ENCODE data around the gene DPEP1.
"Not testable (repeated sequence)": the region's sequence is repeated elsewhere in the genome, so short reads cannot be mapped to it uniquely, and the experiment has no call there.

- not testable (repeated sequence) for TF ChIP-seq POLR2A, CTCF (IDR thresholded peaks at IDR 0.05)
Observed at GRCh38 chr16:89587676-89588075, 25.8 kb upstream of the DPEP1 start.
